Neural crest cell (in vitro differentiated cells): Measurements from ENCODE around the gene PRELID3B. TPM values are rescaled to one million over a fixed set of nuclear protein-coding genes. Genes with fewer than 3 reads are reported as not detected.

Source experiments
- DNase-seq: peaks from one replicate; pipeline ENCODE4 v3.0.0; 2021; ENCODE audit warnings: low read depth, mixed read lengths, low spot score
- H3K27ac Mint-ChIP-seq: one replicate; pipeline ENCODE4 v1.8.0; 2021; ENCODE audit warnings: mild to moderate bottlenecking, mixed read lengths; ENCODE audit not compliant: unreplicated experiment
- H3K27me3 Mint-ChIP-seq: 2 replicates; pipeline ENCODE4 v1.8.0; 2021; ENCODE audit warnings: low read depth, mild to moderate bottlenecking, mixed read lengths
- H3K36me3 Mint-ChIP-seq: 2 replicates; pipeline ENCODE4 v1.8.0; 2021; ENCODE audit warnings: low read depth, mild to moderate bottlenecking, mixed read lengths
- H3K4me1 Mint-ChIP-seq: 2 replicates; pipeline ENCODE4 v1.8.0; 2021; ENCODE audit warnings: mixed read lengths
- H3K4me3 Mint-ChIP-seq: one replicate; pipeline ENCODE4 v1.8.0; 2021; ENCODE audit warnings: mild to moderate bottlenecking, mixed read lengths
- H3K9me3 Mint-ChIP-seq: 2 replicates; pipeline ENCODE4 v1.8.0; 2021; ENCODE audit warnings: mixed read lengths
- total RNA-seq: library from RNA; stranded (reverse); gene quantifications from 2 replicates; pipeline ENCODE4 v1.2.1, GENCODE V29; 2021
- TF ChIP-seq, protein P1 (sequence below): fragments of 200-600 bp; sonication (generic); conservative IDR thresholded peaks from 2 replicates; pipeline ENCODE4 v1.5.0; 2021; ENCODE audit warnings: antibody characterized with exemption, mild to moderate bottlenecking

Gene PRELID3B
- total RNA-seq, 1 donor from 2014 or later, result 45.3 TPM

- Mint-ChIP-seq H3K36me3 (peaks cover 9% of the 10 kb centered on the region), H3K27me3 (no peaks in the 10 kb centered on the region), H3K27ac (no peak overlapping the region), H3K9me3 (no peaks in the 10 kb centered on the region), H3K4me3 (no peak overlapping the region), H3K4me1 (no peaks in the 10 kb centered on the region)
- TF ChIP-seq, protein P1, sequence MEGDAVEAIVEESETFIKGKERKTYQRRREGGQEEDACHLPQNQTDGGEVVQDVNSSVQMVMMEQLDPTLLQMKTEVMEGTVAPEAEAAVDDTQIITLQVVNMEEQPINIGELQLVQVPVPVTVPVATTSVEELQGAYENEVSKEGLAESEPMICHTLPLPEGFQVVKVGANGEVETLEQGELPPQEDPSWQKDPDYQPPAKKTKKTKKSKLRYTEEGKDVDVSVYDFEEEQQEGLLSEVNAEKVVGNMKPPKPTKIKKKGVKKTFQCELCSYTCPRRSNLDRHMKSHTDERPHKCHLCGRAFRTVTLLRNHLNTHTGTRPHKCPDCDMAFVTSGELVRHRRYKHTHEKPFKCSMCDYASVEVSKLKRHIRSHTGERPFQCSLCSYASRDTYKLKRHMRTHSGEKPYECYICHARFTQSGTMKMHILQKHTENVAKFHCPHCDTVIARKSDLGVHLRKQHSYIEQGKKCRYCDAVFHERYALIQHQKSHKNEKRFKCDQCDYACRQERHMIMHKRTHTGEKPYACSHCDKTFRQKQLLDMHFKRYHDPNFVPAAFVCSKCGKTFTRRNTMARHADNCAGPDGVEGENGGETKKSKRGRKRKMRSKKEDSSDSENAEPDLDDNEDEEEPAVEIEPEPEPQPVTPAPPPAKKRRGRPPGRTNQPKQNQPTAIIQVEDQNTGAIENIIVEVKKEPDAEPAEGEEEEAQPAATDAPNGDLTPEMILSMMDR, result no peak
- DNase-seq, result no peak
These were observed 46.4 kb downstream of the PRELID3B start for GRCh38 chr20:58996226-58996611.

DNA sequence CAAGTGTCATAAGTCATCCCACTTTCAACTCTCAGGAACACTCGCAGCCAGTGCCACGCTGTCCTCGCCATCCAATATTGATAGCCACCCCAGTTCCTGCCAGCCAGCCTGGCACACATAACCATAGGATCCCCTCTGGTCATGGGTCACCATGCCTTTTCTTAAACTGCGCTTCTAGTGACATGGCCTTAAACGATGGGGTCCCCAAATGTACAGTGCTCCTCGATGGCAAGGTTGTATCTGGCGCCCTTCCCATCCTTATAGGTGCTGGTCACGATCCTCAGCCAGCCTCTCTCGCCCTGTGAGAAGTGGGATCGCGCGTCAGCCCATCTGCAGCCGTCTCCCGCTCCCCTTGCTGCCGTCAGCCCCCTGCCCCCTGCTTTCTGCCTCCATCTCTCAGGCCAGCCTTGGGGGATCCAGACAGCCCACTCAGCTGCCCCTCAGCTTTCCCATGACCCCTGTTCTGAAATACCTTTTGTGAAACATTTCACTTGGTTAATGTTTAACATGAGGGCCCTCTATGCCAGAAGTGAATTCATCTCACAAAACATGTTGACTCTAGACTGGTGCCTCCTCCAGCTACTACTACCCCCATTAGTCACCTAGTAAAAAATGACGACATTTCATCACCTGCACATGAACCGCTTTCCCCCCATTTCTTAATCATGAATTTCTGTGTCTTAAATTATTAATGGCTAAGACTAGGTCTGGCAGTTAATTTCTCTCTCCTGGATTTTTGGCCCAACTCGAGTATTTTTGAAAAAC is 46.9 kb downstream of the PRELID3B start:
- peaks cover 9% of the 10 kb centered on the region for H3K36me3 Mint-ChIP-seq

GRCh38 chr20:58994390-58995159 is 48.0 kb downstream of the PRELID3B start:
- Mint-ChIP-seq H3K27me3 (no peaks in the 10 kb centered on the region), H3K27ac (no peak overlapping the region), H3K4me3 (no peak overlapping the region), H3K9me3 (no peaks in the 10 kb centered on the region), H3K36me3 (peaks cover 11% of the 10 kb centered on the region), H3K4me1 (no peaks in the 10 kb centered on the region)
- no peak for DNase-seq
- TF ChIP-seq, protein P1, result no peak

More for the DNA sequence above, 46.9 kb downstream of the PRELID3B start:
- Mint-ChIP-seq H3K4me1 (no peaks in the 10 kb centered on the region), H3K9me3 (no peaks in the 10 kb centered on the region), H3K4me3 (no peak overlapping the region), H3K27ac (no peak overlapping the region), H3K27me3 (no peaks in the 10 kb centered on the region)
- TF ChIP-seq, protein P1, result no peak
- no peak for DNase-seq

DNA sequence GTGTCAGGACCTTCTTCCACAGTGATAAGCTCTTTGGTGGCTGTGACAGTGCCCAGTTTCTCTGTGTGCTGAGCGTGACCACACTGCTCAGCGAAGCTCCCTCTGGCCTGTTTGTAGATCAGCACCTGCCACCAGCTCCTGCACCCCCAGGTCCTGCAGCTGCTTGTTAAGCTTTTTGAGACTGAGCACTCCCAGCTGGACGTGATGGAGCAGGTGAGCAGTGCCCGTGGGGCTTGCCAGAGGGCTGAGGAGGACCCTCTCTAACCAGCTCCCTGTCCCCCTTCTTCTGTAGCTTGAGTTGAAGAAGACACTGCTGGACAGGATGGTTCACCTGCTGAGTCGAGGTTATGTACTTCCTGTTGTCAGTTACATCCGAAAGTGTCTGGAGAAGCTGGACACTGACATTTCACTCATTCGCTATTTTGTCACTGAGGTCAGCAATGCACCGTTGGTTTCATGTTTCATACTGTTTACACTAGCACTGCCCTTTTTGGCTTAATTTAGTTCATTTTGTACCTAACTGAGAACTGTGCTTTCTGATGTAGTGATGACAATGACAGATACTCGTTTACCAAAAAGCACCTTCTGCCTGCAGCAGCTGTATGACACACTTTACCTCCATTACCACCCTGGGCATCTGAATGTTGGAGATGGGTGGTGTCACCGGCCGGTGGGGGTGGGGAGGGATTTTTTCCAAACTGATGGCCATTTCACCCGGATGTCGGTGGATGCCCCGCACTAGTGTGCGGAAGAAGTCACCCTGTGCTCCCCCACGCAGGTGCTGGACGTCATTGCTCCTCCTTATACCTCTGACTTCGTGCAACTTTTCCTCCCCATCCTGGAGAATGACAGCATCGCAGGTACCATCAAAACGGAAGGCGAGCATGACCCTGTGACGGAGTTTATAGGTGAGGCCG is 49.0 kb downstream of the PRELID3B start:
- H3K4me3 Mint-ChIP-seq, result no peak overlapping the region
- peaks cover 15% of the 10 kb centered on the region for H3K36me3 Mint-ChIP-seq
- no peaks in the 10 kb centered on the region for H3K9me3 Mint-ChIP-seq
- H3K27ac Mint-ChIP-seq, result no peak overlapping the region
- no peaks in the 10 kb centered on the region for H3K27me3 Mint-ChIP-seq
- no peaks in the 10 kb centered on the region for H3K4me1 Mint-ChIP-seq
- TF ChIP-seq, protein P1, result no peak
- no peak for DNase-seq

- TF ChIP-seq, protein P1, result no peak
- Mint-ChIP-seq H3K27me3 (no peaks in the 10 kb centered on the region), H3K27ac (no peak overlapping the region), H3K36me3 (peaks cover 17% of the 10 kb centered on the region), H3K4me3 (no peak overlapping the region), H3K9me3 (no peaks in the 10 kb centered on the region), H3K4me1 (no peaks in the 10 kb centered on the region)
- DNase-seq, result no peak
These were observed 49.7 kb downstream of the PRELID3B start for GRCh38 chr20:58992911-58993310.
